GM12878 (cell line): ENCODE results near the gene EPHB1. TPM values are rescaled to one million over a fixed set of nuclear protein-coding genes. Genes with fewer than 3 reads are reported as not detected.

Source experiments
- ASH2L ChIP-seq: fragments of 300-600, 200-600 bp; sonication (generic); IDR thresholded peaks from 2 replicates; pipeline ENCODE4 v1.6.1; 2017; ENCODE audit warnings: low read depth, mild to moderate bottlenecking, borderline replicate concordance
- BACH1 ChIP-seq: fragments of 450-650 bp; IDR thresholded peaks from 2 replicates; pipeline ENCODE4 v1.6.1; 2017; ENCODE audit warnings: mild to moderate bottlenecking, borderline replicate concordance
- BHLHE40 ChIP-seq, 2 experiments: fragments of 450-650 bp in 1 of 2; IDR thresholded peaks; 2 replicates each; pipeline ENCODE4 v1.6.1; 2011 to 2017; ENCODE audit warnings: low read depth in 2 of 2, borderline replicate concordance in 1 of 2, improper control_type of control experiment in 1 of 2, low read length in 1 of 2, mild to moderate bottlenecking in 1 of 2
- CEBPB ChIP-seq, 2 experiments: fragments of 150-350 bp in 1 of 2; IDR thresholded peaks; 2 replicates each; pipeline ENCODE4 v1.6.1; 2012 to 2014; ENCODE audit warnings: low read depth in 2 of 2, low read length in 2 of 2, borderline replicate concordance in 1 of 2, inconsistent platforms in 1 of 2
- CTCF ChIP-seq, 3 experiments: IDR thresholded peaks in 2 of 3; conservative IDR thresholded peaks in 1 of 3; 2 replicates each; pipeline ENCODE4 v1.5.1; 2011; ENCODE audit warnings: low read depth in 3 of 3, low read length in 3 of 3, mild to moderate bottlenecking in 3 of 3, control low read depth in 2 of 3, moderate library complexity in 2 of 3, inconsistent platforms in 1 of 3, mixed read lengths in 1 of 3; ENCODE audit not compliant: control insufficient read depth in 2 of 3, insufficient read depth in 1 of 3; ENCODE audit errors: extremely low read depth in 1 of 3
- JUND ChIP-seq: IDR thresholded peaks from 2 replicates; pipeline ENCODE4 v1.6.1; 2012; ENCODE audit warnings: low read depth, mild to moderate bottlenecking, low read length, improper control_type of control experiment, moderate library complexity
- KDM1A ChIP-seq: fragments of 200-600 bp; sonication (generic); IDR thresholded peaks from 2 replicates; pipeline ENCODE4 v1.6.1; 2016; ENCODE audit warnings: borderline replicate concordance
- MEF2A ChIP-seq: IDR thresholded peaks from 2 replicates; pipeline ENCODE4 v1.6.1; 2011; ENCODE audit warnings: low read depth, mild to moderate bottlenecking, low read length, moderate library complexity; ENCODE audit not compliant: insufficient read depth
- NKRF ChIP-seq: fragments of 450-650 bp; conservative IDR thresholded peaks from 2 replicates; pipeline ENCODE4 v1.6.1; 2017; ENCODE audit warnings: mild to moderate bottlenecking, moderate library complexity
- NR2C2 ChIP-seq: IDR thresholded peaks from 2 replicates; pipeline ENCODE4 v1.6.1; 2011; ENCODE audit warnings: borderline replicate concordance, low read depth; ENCODE audit not compliant: control insufficient read depth, insufficient read length
- PAX5 ChIP-seq: IDR thresholded peaks from 2 replicates; pipeline ENCODE4 v1.6.1; 2011; ENCODE audit warnings: low read depth, low read length, borderline replicate concordance
- RUNX3 ChIP-seq: IDR thresholded peaks from 2 replicates; pipeline ENCODE4 v1.6.1; 2012; ENCODE audit warnings: low read length, inconsistent platforms
- SMC3 ChIP-seq: IDR thresholded peaks from 2 replicates; pipeline ENCODE4 v1.6.1; 2011; ENCODE audit warnings: low read length, improper control_type of control experiment, borderline replicate concordance
- SP1 ChIP-seq: IDR thresholded peaks from one replicate; pipeline ENCODE4 v1.6.1; 2011; ENCODE audit warnings: low read depth, low read length
- TCF7 ChIP-seq: IDR thresholded peaks from 2 replicates; pipeline ENCODE4 v1.6.1; 2014; ENCODE audit warnings: antibody characterized with exemption, borderline replicate concordance
- ZZZ3 ChIP-seq: IDR thresholded peaks from 2 replicates; pipeline ENCODE4 v1.6.1; 2011; ENCODE audit warnings: low read depth; ENCODE audit not compliant: control insufficient read depth, insufficient read length
- polyA plus RNA-seq, 11 experiments: library from polyadenylated mRNA; depleted of rRNA in 4 of 11; unstranded in 6 of 11; stranded (reverse) in 5 of 11; fragments of >200 nt; fragmentation: Nextera tagmentation in 4 of 11; fragmentation: Illumina TruSeq in 1 of 11; extraction: Ambion mirVana in 4 of 11; extraction: Trizol in 1 of 11; gene quantifications; 1 replicate in 1 of 11; 2 replicates in 10 of 11; pipeline versions ENCODE4 v1.2.1 to v1.2.3, GENCODE V29; 2011 to 2016; ENCODE audit warnings: inconsistent platforms in 2 of 11, missing spikeins in 2 of 11, low read depth in 1 of 11
- total RNA-seq, 4 experiments: library from RNA; depleted of rRNA in 3 of 4; stranded (reverse); fragments of >200 nt in 3 of 4; fragmentation: Illumina TruSeq in 1 of 4; extraction: Trizol in 1 of 4; gene quantifications; 2 replicates each; pipeline versions ENCODE4 v1.2.1 to v1.2.3, GENCODE V29; 2013 to 2021
- TF ChIP-seq, protein P1 (sequence below): fragments of 150-350 bp; IDR thresholded peaks from 2 replicates; pipeline ENCODE4 v1.6.1; 2016; ENCODE audit warnings: low read depth, low read length
- TF ChIP-seq, protein P2 (sequence below): fragments of 450-650 bp; IDR thresholded peaks from 2 replicates; pipeline ENCODE4 v1.6.1; 2016; ENCODE audit warnings: mild to moderate bottlenecking, moderate library complexity, borderline replicate concordance

Gene EPHB1
- total and polyA plus RNA-seq, 10 of the 15 experiments (the other 5 are each of a cell fraction or from before 2014, with no cell fraction given), result 0.33 to 23.8 (median 1.2) TPM

- TF ChIP-seq SMC3 (no peak), CEBPB (IDR thresholded peaks at IDR 0.05; ENCODE audit: borderline replicate concordance in 1 of 2, low read depth in 2 of 2, low read length in 2 of 2) (no peak; a peak in 1 of 4 replicates), NR2C2 (no peak), TCF7 (no peak), BHLHE40 (IDR thresholded peaks at IDR 0.05; ENCODE audit: borderline replicate concordance in 1 of 2, low read depth in 2 of 2, low read length in 1 of 2) (peak; percentile 93 to 95), CTCF (IDR thresholded peaks at IDR 0.05 in 2 of 3, conservative IDR thresholded peaks at IDR 0.05 in 1 of 3; ENCODE audit: control insufficient read depth in 2 of 3, extremely low read depth in 1 of 3, insufficient read depth in 1 of 3, low read depth in 3 of 3, low read length in 3 of 3) (no peak), ASH2L (no peak), PAX5 (peak; percentile 99), BACH1 (peak; percentile 90; the same call in 1 of the 2 replicates), RUNX3 (peak; percentile 99), KDM1A (no peak), NKRF (0 out of 2 replicates have a peak, but pooled peaks have one; percentile 22), ZZZ3 (no peak), JUND (no peak), MEF2A (peak; percentile 89), SP1 (peak; percentile 91)
- TF ChIP-seq, protein P1, sequence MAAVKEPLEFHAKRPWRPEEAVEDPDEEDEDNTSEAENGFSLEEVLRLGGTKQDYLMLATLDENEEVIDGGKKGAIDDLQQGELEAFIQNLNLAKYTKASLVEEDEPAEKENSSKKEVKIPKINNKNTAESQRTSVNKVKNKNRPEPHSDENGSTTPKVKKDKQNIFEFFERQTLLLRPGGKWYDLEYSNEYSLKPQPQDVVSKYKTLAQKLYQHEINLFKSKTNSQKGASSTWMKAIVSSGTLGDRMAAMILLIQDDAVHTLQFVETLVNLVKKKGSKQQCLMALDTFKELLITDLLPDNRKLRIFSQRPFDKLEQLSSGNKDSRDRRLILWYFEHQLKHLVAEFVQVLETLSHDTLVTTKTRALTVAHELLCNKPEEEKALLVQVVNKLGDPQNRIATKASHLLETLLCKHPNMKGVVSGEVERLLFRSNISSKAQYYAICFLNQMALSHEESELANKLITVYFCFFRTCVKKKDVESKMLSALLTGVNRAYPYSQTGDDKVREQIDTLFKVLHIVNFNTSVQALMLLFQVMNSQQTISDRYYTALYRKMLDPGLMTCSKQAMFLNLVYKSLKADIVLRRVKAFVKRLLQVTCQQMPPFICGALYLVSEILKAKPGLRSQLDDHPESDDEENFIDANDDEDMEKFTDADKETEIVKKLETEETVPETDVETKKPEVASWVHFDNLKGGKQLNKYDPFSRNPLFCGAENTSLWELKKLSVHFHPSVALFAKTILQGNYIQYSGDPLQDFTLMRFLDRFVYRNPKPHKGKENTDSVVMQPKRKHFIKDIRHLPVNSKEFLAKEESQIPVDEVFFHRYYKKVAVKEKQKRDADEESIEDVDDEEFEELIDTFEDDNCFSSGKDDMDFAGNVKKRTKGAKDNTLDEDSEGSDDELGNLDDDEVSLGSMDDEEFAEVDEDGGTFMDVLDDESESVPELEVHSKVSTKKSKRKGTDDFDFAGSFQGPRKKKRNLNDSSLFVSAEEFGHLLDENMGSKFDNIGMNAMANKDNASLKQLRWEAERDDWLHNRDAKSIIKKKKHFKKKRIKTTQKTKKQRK, result no peak
- TF ChIP-seq, protein P2, sequence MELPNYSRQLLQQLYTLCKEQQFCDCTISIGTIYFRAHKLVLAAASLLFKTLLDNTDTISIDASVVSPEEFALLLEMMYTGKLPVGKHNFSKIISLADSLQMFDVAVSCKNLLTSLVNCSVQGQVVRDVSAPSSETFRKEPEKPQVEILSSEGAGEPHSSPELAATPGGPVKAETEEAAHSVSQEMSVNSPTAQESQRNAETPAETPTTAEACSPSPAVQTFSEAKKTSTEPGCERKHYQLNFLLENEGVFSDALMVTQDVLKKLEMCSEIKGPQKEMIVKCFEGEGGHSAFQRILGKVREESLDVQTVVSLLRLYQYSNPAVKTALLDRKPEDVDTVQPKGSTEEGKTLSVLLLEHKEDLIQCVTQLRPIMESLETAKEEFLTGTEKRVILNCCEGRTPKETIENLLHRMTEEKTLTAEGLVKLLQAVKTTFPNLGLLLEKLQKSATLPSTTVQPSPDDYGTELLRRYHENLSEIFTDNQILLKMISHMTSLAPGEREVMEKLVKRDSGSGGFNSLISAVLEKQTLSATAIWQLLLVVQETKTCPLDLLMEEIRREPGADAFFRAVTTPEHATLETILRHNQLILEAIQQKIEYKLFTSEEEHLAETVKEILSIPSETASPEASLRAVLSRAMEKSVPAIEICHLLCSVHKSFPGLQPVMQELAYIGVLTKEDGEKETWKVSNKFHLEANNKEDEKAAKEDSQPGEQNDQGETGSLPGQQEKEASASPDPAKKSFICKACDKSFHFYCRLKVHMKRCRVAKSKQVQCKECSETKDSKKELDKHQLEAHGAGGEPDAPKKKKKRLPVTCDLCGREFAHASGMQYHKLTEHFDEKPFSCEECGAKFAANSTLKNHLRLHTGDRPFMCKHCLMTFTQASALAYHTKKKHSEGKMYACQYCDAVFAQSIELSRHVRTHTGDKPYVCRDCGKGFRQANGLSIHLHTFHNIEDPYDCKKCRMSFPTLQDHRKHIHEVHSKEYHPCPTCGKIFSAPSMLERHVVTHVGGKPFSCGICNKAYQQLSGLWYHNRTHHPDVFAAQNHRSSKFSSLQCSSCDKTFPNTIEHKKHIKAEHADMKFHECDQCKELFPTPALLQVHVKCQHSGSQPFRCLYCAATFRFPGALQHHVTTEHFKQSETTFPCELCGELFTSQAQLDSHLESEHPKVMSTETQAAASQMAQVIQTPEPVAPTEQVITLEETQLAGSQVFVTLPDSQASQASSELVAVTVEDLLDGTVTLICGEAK, result no peak
Observed at GRCh38 chr3:134904241-134904771, 109.2 kb downstream of the EPHB1 start (continued).
